HG03354 (cell line): ENCODE results near the gene PAN2.
"Not testable (repeated sequence)": the region's sequence is repeated elsewhere in the genome, so short reads cannot be mapped to it uniquely, and the experiment has no call there.

Source experiments
- ATAC-seq: cut with Tn5 transposase; IDR thresholded peaks from one replicate; pipeline ENCODE4 v1.9.1; 2021; ENCODE audit warnings: mild to moderate bottlenecking; ENCODE audit not compliant: unreplicated experiment, poor library complexity, severe bottlenecking

The PAN2 gene

DNA sequence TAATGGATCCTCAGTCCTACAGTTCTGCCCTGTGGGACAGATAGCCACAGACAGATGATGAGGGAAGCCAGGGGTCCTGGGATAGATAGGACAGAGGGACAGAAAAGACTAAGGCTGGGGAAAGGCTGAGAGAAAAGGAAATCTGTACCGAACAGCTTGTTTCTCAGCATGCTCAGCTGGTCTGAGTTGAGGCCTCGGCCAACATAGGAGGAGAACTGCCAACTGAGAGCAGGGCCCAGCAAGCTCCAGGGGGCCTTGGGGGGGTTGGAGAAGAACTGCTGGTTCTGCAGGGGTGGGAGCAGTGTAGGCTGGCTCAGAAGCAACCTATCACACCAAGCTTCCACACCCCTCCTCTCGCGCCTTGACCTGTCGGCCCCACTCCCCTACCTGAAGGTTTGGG lies 15.0 kb upstream of the PAN2 start:
- ATAC-seq, result no peak

DNA sequence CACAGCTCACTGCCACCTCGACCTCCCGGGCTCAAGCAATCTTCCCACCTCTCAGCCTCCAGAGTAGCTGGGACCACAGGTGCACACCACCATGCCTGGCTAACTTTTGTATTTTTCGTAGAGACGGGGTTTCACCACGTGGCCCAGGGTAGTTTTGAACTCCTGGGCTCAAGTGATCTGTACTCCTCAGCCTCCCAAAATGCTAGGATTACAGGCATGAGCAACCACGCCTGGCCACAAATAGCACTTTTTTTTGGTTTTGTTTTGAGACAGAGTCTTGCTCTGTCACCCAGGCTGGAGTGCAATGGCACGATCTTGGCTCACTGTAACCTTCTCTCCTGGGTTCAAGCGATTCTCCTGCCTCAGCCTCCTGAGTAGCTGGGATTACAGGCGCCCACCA lies 13.5 kb upstream of the PAN2 start:
- ATAC-seq, result not testable (repeated sequence)

GRCh38 chr12:56346675-56347074 lies 12.9 kb upstream of the PAN2 start:
- ATAC-seq, result no peak

DNA sequence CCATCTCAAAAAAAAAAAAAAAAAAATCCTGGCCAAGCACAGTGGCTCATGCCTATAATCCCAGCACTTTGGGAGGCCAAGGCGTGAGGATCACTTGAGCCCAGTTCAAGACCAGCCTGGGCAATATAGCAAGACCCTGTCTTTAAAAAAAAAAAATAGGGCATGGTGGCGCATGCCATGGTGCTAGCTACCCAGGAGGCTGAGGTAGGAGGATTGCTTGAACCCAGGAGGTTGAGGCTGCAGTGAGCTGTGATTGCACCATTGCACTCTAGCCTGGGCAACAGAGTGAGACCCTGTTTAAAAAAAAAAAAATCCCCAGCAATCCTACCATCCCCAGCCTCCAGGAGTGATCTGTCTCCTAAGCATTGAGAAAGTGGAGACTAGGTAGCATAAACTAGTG lies 8.5 kb upstream of the PAN2 start:
- ATAC-seq, result not testable (repeated sequence)

DNA sequence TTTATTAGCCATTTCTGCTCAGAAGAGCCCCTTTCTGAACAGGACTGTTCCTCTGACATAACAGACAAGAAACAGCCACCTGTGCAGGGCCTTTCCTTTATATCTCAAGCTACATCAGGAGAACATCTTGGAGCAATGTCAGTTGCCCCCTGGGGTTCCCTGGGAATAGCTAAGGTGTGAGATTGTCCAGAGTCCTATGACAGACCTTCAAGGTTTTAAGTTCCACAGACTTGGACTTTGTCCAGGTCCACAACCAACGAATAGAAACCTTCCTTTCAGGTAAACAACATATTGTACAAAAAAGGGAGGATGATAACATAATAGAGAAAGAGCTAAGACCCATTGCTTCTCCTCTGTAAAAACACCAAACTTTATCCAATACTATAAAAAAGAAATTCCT lies 7.8 kb upstream of the PAN2 start:
- ATAC-seq, result no peak

DNA sequence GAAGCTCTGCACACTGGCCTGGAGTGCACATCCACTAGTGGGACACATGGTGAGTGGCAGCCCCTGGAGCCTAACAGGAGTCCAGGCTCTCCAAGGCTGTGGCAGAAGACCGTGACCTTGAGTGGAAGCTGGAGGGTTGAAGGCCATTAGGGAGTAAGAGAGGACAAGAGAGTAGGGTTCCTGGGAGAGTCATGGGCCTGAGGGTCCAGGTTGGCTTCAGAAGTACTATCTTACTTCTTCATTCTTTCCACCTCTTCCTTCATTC lies 5.3 kb upstream of the PAN2 start:
- ATAC-seq, result no peak

GRCh38 chr12:56338308-56339157 lies 4.7 kb upstream of the PAN2 start, which contains the start of gene IL23A:
Gene IL23A (plus strand): TSS chr12:56338884. CDS start chr12:56339045, 161 bp downstream.
- peak; percentile 32 for ATAC-seq

GRCh38 chr12:56337753-56338251 lies 4.0 kb upstream of the PAN2 start:
- ATAC-seq, result no peak

- no peak for ATAC-seq
These were observed 2.8 kb upstream of the PAN2 start for GRCh38 chr12:56336361-56337167.

- ATAC-seq, result not testable (repeated sequence)
These were observed 1.7 kb upstream of the PAN2 start for GRCh38 chr12:56335527-56335926.

DNA sequence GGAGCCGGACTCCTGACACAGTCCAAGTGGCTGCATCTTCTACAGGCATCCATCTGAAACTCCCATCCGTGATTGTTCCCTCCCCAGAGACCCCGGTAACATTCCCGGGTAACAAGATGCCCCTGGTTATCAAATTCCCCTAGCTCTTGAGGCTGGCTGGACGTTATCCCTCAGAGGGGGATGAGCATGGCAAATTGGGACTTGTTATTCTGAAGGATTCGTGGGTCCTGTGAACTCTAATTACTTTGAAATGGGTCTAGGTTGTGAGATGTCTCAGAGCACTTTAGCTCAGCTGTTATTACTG lies 642 bp upstream of the PAN2 start:
- ATAC-seq, result no peak

DNA sequence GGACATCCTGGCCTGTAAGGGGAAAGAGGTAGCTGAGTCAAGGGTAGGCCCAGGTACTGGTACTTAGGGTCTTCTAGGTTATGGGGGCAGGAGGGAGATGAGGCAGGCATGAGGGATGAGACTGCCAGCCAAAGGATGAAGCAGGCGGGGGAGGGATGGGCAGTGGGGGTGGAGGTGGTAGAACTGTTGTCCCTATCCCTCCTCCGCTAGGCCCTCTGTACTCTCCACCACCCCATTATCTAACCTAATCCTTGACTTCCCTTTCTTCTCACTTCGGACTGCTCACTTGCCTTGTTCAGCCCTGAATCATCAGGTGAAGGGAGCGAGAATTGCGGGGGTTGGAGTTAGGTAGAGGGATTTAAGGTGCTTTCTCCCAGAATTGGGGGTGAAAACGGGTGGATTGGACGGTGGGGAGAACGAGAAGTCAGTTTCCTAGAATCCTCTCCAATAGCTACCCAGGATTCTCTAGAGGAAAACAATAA lies 562 bp downstream of the PAN2 start:
- no peak for ATAC-seq

GRCh38 chr12:56332512-56333196 lies 1.1 kb downstream of the PAN2 start:
- no peak for ATAC-seq

- ATAC-seq, result no peak
These were observed 2.8 kb downstream of the PAN2 start for GRCh38 chr12:56330936-56331490.

DNA sequence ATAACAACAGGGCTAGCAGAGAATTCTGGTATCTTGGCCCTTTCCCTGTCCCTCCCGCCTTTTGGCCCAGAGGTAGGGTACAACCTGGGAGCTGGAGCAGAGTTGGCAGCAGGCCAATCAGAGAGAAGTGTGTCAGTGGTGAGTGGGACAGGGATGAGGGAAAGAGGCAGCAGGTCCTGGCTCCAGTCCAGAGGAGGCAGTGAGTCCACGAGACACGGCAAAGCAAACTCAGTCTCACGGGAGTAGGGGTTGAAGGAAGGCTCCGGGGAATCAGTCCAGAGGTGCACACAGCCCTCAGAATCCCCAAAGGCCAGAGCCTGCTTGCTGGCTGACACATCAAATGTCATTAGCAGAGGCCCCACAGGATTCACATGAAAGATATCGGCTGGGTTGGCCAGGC lies 7.3 kb downstream of the PAN2 start:
- ATAC-seq, result no peak

DNA sequence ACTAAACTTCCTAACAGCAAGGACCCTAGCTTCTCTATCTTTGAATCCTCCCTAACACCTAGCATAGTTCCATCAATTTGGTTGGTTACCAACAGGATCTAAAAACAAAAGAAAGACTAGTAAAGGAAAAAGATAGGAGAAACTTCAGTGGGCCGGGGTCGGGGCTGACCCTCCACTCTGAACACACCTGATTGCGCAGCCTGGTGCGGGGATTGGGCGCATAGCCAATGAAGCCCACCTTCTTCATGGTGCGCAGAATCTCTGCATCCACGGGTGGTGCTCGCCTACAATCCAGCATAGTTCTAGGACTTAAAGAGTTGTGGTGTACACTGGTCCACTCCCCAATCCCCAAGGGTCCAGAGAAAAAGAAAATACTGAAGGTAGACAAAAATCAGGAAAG lies 7.7 kb downstream of the PAN2 start:
- ATAC-seq, result no peak

DNA sequence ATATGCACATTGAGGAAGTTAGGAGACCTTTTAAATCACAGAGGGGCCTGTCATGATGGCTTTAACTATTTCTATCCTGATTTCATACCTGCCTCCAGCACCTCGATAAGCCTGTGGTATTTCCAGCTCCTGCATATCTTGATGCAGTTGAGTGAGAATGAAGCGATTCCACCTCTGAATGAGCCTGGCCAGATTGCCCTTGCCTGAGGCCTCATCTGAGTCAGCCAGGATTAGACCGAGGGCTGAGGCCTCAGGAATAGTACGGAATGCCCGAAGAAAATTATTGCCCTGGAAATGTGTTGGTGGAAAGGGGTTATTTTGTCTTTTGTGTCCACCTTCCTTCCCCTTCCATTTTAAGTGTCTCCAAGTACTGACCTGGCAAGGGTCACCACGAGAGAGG lies 9.6 kb downstream of the PAN2 start:
- no peak for ATAC-seq

- ATAC-seq, result not testable (repeated sequence)
These were observed 12.2 kb downstream of the PAN2 start for GRCh38 chr12:56321610-56322009.

DNA sequence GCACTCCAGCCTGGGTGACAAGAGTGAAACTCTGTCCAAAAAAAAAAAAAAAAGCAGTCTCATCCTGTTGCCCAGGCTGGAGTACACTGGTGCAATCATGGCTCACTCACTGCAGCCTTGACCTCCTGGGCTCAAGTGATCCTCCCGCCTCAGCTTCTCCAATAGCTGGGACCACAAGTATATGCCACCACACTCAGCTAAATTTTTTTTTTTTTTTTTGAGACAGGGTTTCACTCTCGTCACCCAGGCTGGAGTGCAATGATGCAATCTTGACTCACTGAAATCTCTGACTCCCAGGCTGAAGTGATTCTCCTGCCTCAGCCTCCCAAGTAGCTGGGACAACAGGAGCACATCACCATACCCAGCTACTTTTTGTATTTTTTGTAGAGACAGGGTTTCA lies 12.8 kb downstream of the PAN2 start:
- ATAC-seq, result no peak

- ATAC-seq, result no peak
These were observed 16.1 kb downstream of the PAN2 start for GRCh38 chr12:56317675-56318074.
